Right lobe of liver (tissue), 4 donors: ENCODE results near the gene GRID1.

Source experiments
- CTCF ChIP-seq, 4 donors: fragments of 200-600 bp in 3 of 4; fragments of 450-650 bp in 1 of 4; IDR thresholded peaks; one replicate each; pipeline versions ENCODE4 v1.5.1 to v1.8.0; 2016 to 2022; ENCODE audit warnings: antibody characterized with exemption in 4 of 4, mild to moderate bottlenecking in 2 of 4
- POLR2A ChIP-seq: fragments of 450-650 bp; IDR thresholded peaks from one replicate; pipeline ENCODE4 v1.6.1; 2017; ENCODE audit warnings: antibody characterized with exemption, mild to moderate bottlenecking
- donor health status: DM: no; HTN: no; CAD: no.
- donor health status: DM: no; HTN: no; CAD: no.
- donor health status: DM: no; HTN: yes; CAD: no.

- TF ChIP-seq CTCF (IDR thresholded peaks at IDR 0.05) (no peak), POLR2A (no peak)
Observed at GRCh38 chr10:86244297-86245014, 122.1 kb downstream of the GRID1 start.
